ENCODE data around the gene PTTG1IP2. TPM values are rescaled to one million over a fixed set of nuclear protein-coding genes. Genes with fewer than 3 reads are reported as not detected.

Gene PTTG1IP2
- total and polyA plus RNA-seq, 9 of the 15 experiments (the other 6 are each of a cell fraction or from before 2014, with no cell fraction given), result not detected

DNA sequence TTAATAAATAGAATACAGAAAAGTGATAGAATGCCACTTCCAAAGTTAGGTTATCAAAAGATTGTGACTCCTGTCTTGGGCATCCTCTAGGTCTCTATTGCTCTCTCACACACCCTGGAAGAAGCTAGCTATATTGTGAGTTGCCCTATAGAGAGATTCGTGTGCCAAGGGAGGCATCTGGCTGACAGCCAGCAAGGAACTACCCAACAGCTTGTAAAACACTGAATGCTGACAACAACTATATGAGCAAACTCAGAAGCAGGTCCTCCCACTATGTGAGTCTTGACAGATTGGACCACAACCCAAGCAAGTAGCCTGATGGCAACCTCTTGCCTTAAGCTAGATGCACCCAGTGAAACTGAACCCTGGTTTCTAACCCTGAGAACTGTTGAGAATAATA is 71.0 kb downstream of the PTTG1IP2 start:
- Histone ChIP-seq H3K9me1 (ENCODE audit: control insufficient read depth, insufficient read depth, low read length) (no peaks in the 10 kb centered on the region), H3K4me1 (replicated peaks in 1 of 2; ENCODE audit: control insufficient read depth in 2 of 2, insufficient read depth in 2 of 2, low read length in 2 of 2) (no peaks in the 10 kb centered on the region), H4K20me1 (replicated peaks; ENCODE audit: control insufficient read depth, insufficient read depth, low read length) (no peaks in the 10 kb centered on the region), H2AFZ (ENCODE audit: low read depth, low read length) (no peak overlapping the region), H3K9ac (ENCODE audit: insufficient read depth in 1 of 2, low read depth in 2 of 2, low read length in 2 of 2) (no peak overlapping the region), H3K79me2 (ENCODE audit: control insufficient read depth, insufficient read depth, low read length) (no peaks in the 10 kb centered on the region), H3K4me3 (no peak overlapping the region), H3K4me2 (ENCODE audit: insufficient read depth, low read length) (no peak overlapping the region), H3K27ac (ENCODE audit: extremely low read depth, low read depth, low read length) (no peak overlapping the region), H3K9me3 (replicated peaks; ENCODE audit: control insufficient read depth, insufficient read depth, low read depth, low read length) (no peaks in the 10 kb centered on the region), H3K27me3 (ENCODE audit: control insufficient read depth in 2 of 2, insufficient read depth in 2 of 2, low read length in 2 of 2) (no peaks in the 10 kb centered on the region), H3K36me3 (ENCODE audit: control insufficient read depth, insufficient read depth, low read length) (no peaks in the 10 kb centered on the region)
- POLR2A ChIA-PET, result no interaction called here
- TF ChIP-seq ARID2 (IDR thresholded peaks at IDR 0.05) (no peak), ELF4 (CRISPR knock-in tag; IDR thresholded peaks at IDR 0.05) (no peak), NFIC (IDR thresholded peaks at IDR 0.05) (no peak), XRCC3 (IDR thresholded peaks at IDR 0.05) (no peak), ILK (tag; IDR thresholded peaks at IDR 0.05; ENCODE audit: borderline replicate concordance, low read depth) (no peak)
- TF ChIP-seq, protein P1, sequence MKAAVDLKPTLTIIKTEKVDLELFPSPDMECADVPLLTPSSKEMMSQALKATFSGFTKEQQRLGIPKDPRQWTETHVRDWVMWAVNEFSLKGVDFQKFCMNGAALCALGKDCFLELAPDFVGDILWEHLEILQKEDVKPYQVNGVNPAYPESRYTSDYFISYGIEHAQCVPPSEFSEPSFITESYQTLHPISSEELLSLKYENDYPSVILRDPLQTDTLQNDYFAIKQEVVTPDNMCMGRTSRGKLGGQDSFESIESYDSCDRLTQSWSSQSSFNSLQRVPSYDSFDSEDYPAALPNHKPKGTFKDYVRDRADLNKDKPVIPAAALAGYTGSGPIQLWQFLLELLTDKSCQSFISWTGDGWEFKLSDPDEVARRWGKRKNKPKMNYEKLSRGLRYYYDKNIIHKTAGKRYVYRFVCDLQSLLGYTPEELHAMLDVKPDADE (conservative IDR thresholded peaks at IDR 0.05; ENCODE audit: control insufficient read depth, low read depth, low read length), result no peak
- in situ Hi-C loops (cut with MboI), result no loop called here
- no peak for DNase-seq (ENCODE audit: extremely low read depth in 1 of 4, low spot score in 3 of 4)
- no TSS peak for BruUV-seq (replicated peaks)
- CTCF ChIA-PET (ENCODE audit: low intra/inter-chr PET ratio), result no interaction called here
- FAIRE-seq, result no peak
- ATAC-seq, result no peak
- 0% methylated on average over 1 of the region's 1 CpG for WGBS (ENCODE audit: insufficient coverage, low coverage, missing lambda C conversion rate)
- intact Hi-C loops (cut with micrococcal nuclease), result no loop called here
